Uterine smooth muscle cell (primary cell): ENCODE data around the gene C10orf95. TPM values are rescaled to one million over a fixed set of nuclear protein-coding genes. Genes with fewer than 3 reads are reported as not detected.

Experiments used
- total RNA-seq: library from RNA; depleted of rRNA; stranded (reverse); fragments of >200 nt; gene quantifications from 2 replicates; pipeline ENCODE4 v1.2.3, GENCODE V29; 2014

C10orf95 gene
- 0.12 TPM in 1 of 2 replicates, not detected in the other for total RNA-seq

GRCh38 chr10:102451105-102451969 is at the start of gene C10orf95:
C10orf95 (minus strand) TSS chr10:102451543; CDS start chr10:102451093, 450 bp downstream.

GRCh38 chr10:102432162-102432950 is 19.0 kb downstream of the C10orf95 start, which contains the start of gene CUEDC2:
CUEDC2 (minus strand) TSS chr10:102432574; CDS start chr10:102425188, 7,386 bp downstream.

GRCh38 chr10:102420714-102421506 is 30.4 kb downstream of the C10orf95 start, which contains the start of gene FBXL15:
FBXL15 (plus strand) TSS chr10:102420836; CDS start chr10:102421130, 294 bp downstream.

GRCh38 chr10:102418622-102419268 is 32.6 kb downstream of the C10orf95 start, which contains the start of gene PSD:
PSD (minus strand) TSS chr10:102418785; CDS start chr10:102417038, 1,747 bp downstream.

Other genes with a start within 250 kb of the C10orf95 start
- gene ELOVL3, start 225.2 kb downstream of the C10orf95 start, total RNA-seq, result 0.12 TPM in 1 of 2 replicates, not detected in the other
- gene PITX3, start 210.0 kb downstream of the C10orf95 start, total RNA-seq, result not detected in 2 replicates
- gene GBF1, start 206.0 kb downstream of the C10orf95 start, total RNA-seq, result 28.8 and 32.1 TPM in 2 replicates
- gene NFKB2, start 55.8 kb downstream of the C10orf95 start, total RNA-seq, result 12.8 and 15.0 TPM in 2 replicates
- 3.9 and 8.0 TPM in 2 replicates for gene PSD, start 32.8 kb downstream of the C10orf95 start, total RNA-seq
- 6.5 and 9.0 TPM in 2 replicates for gene FBXL15, start 30.7 kb downstream of the C10orf95 start, total RNA-seq
- 39.0 and 63.5 TPM in 2 replicates for gene CUEDC2, start 19.0 kb downstream of the C10orf95 start, total RNA-seq
- gene ACTR1A, start 51.2 kb upstream of the C10orf95 start, total RNA-seq, result 95.5 and 131 TPM in 2 replicates
- gene SUFU, start 52.4 kb upstream of the C10orf95 start, total RNA-seq, result 2.2 and 2.4 TPM in 2 replicates
- 64.5 and 68.6 TPM in 2 replicates for gene TRIM8, start 192.9 kb upstream of the C10orf95 start, total RNA-seq